ENCODE data around the gene WWOX. TPM values are rescaled to one million over a fixed set of nuclear protein-coding genes. Genes with fewer than 3 reads are reported as not detected.

The WWOX gene
- total RNA-seq, 1 donor from 2014 or later: 29.6 TPM

- no peak for TF ChIP-seq CTCF (conservative IDR thresholded peaks at IDR 0.05; ENCODE audit: low read depth, low read length)
- DNase-seq (ENCODE audit: low read depth): no peak
- no peak overlapping the region for H3K4me3 ChIP-seq (ENCODE audit: low read depth, low read length)
Measured at GRCh38 chr16:78184238-78185183, 85.1 kb downstream of the WWOX start.

GRCh38 chr16:78189121-78189520, 89.7 kb downstream of the WWOX start:
- no peak overlapping the region for H3K4me3 ChIP-seq (ENCODE audit: low read depth, low read length)
- no peak for DNase-seq (ENCODE audit: low read depth)

GRCh38 chr16:78192734-78193488, 93.5 kb downstream of the WWOX start:
- no peak for DNase-seq (ENCODE audit: low read depth)
- TF ChIP-seq CTCF (conservative IDR thresholded peaks at IDR 0.05; ENCODE audit: low read depth, low read length): no peak
- no peak overlapping the region for H3K4me3 ChIP-seq (ENCODE audit: low read depth, low read length)

More at GRCh38 chr16:78189121-78189520, 89.7 kb downstream of the WWOX start:
- no peak for TF ChIP-seq CTCF (conservative IDR thresholded peaks at IDR 0.05; ENCODE audit: low read depth, low read length)

GRCh38 chr16:78194948-78195347, 95.5 kb downstream of the WWOX start:
- no peak for TF ChIP-seq CTCF (conservative IDR thresholded peaks at IDR 0.05; ENCODE audit: low read depth, low read length)
- no peak for DNase-seq (ENCODE audit: low read depth)
- no peak overlapping the region for H3K4me3 ChIP-seq (ENCODE audit: low read depth, low read length)

GRCh38 chr16:78195797-78196196, 96.3 kb downstream of the WWOX start:
- no peak for TF ChIP-seq CTCF (conservative IDR thresholded peaks at IDR 0.05; ENCODE audit: low read depth, low read length)
- no peak for DNase-seq (ENCODE audit: low read depth)
- H3K4me3 ChIP-seq (ENCODE audit: low read depth, low read length): no peak overlapping the region

- no peak for TF ChIP-seq CTCF (conservative IDR thresholded peaks at IDR 0.05; ENCODE audit: low read depth, low read length)
- no peak for DNase-seq (ENCODE audit: low read depth)
- no peak overlapping the region for H3K4me3 ChIP-seq (ENCODE audit: low read depth, low read length)
Measured at GRCh38 chr16:78196502-78196901, 97.0 kb downstream of the WWOX start.

Measured in epithelial cell of proximal tubule (primary cell).